Calu3 (cell line): Measurements from ENCODE around the gene INF2. TPM values are rescaled to one million over a fixed set of nuclear protein-coding genes. Genes with fewer than 3 reads are reported as not detected.

ENCODE experiments used
- BruUV-seq: library from RNA; stranded (reverse); fragments of 400-500 nt; replicated peaks from 2 replicates; lab custom pipeline; 2021; lab: Mats Ljungman, UMichigan
- CTCF ChIA-PET: fragments of 300-600 bp; sonication (Branson Sonifier 250); formaldehyde crosslinking; loops from one replicate; lab custom pipeline; 2022; ENCODE audit warnings: antibody characterized with exemption; lab: Charles Lee
- DNase-seq: peaks from one replicate; pipeline ENCODE4 v3.0.0; 2022
- H3K27ac Mint-ChIP-seq: one replicate; pipeline ENCODE4 v1.8.0; 2022; ENCODE audit warnings: mixed read lengths; ENCODE audit not compliant: unreplicated experiment
- H3K27me3 Mint-ChIP-seq: one replicate; pipeline ENCODE4 v1.8.0; 2022; ENCODE audit warnings: mixed read lengths; ENCODE audit not compliant: unreplicated experiment
- H3K36me3 Mint-ChIP-seq: one replicate; pipeline ENCODE4 v1.8.0; 2022; ENCODE audit warnings: mild to moderate bottlenecking, moderate library complexity, mixed read lengths; ENCODE audit not compliant: insufficient read depth, unreplicated experiment
- H3K4me1 Mint-ChIP-seq: one replicate; pipeline ENCODE4 v1.8.0; 2022; ENCODE audit warnings: mild to moderate bottlenecking, low read depth, mixed read lengths; ENCODE audit not compliant: unreplicated experiment
- H3K4me3 Mint-ChIP-seq: one replicate; pipeline ENCODE4 v1.8.0; 2022; ENCODE audit warnings: mild to moderate bottlenecking, low read depth, moderate library complexity, mixed read lengths; ENCODE audit not compliant: unreplicated experiment
- H3K9me3 Mint-ChIP-seq: one replicate; pipeline ENCODE4 v1.8.0; 2022; ENCODE audit warnings: low read depth, mixed read lengths; ENCODE audit not compliant: unreplicated experiment
- intact Hi-C: fragments of 100-400 bp; cut with micrococcal nuclease; formaldehyde crosslinking; loops from one replicate; pipeline ENCODE4 v1.10.0; 2022; ENCODE audit not compliant: unreplicated experiment
- total RNA-seq: library from RNA; stranded (reverse); gene quantifications from 2 replicates; pipeline ENCODE4 v1.2.3, GENCODE V29; 2022
- TF ChIP-seq, protein P1 (sequence below): fragments of 200-600 bp; IDR thresholded peaks from one replicate; pipeline ENCODE4 v1.8.0; 2022; ENCODE audit warnings: antibody characterized with exemption; ENCODE audit not compliant: unreplicated experiment

The INF2 gene
- total RNA-seq, 1 experiment from 2014 or later = 208 TPM

- peak overlapping the region; percentile 54 for H3K4me3 Mint-ChIP-seq
- CTCF ChIA-PET = interaction anchor here (0.6 to 1.7 kb wide), 3 partner anchors 28 to 1584 kb away, joined by 3 to 6 read pairs (median 5); partner anchors contain the start of gene SIVA1
- peaks cover 12% of the 10 kb centered on the region for H3K4me1 Mint-ChIP-seq
- peaks cover 57% of the 10 kb centered on the region for H3K36me3 Mint-ChIP-seq
- H3K27ac Mint-ChIP-seq = peak overlapping the region; percentile 83
- intact Hi-C loops = no loop called here
- TF ChIP-seq, protein P1, sequence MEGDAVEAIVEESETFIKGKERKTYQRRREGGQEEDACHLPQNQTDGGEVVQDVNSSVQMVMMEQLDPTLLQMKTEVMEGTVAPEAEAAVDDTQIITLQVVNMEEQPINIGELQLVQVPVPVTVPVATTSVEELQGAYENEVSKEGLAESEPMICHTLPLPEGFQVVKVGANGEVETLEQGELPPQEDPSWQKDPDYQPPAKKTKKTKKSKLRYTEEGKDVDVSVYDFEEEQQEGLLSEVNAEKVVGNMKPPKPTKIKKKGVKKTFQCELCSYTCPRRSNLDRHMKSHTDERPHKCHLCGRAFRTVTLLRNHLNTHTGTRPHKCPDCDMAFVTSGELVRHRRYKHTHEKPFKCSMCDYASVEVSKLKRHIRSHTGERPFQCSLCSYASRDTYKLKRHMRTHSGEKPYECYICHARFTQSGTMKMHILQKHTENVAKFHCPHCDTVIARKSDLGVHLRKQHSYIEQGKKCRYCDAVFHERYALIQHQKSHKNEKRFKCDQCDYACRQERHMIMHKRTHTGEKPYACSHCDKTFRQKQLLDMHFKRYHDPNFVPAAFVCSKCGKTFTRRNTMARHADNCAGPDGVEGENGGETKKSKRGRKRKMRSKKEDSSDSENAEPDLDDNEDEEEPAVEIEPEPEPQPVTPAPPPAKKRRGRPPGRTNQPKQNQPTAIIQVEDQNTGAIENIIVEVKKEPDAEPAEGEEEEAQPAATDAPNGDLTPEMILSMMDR = no peak
- H3K27me3 Mint-ChIP-seq = peaks cover 32% of the 10 kb centered on the region
- BruUV-seq = TSS peak; percentile 17
- peak; percentile 47 for DNase-seq
- no peaks in the 10 kb centered on the region for H3K9me3 Mint-ChIP-seq
Measured at GRCh38 chr14:104724407-104724980, 35.1 kb downstream of the INF2 start.

DNA sequence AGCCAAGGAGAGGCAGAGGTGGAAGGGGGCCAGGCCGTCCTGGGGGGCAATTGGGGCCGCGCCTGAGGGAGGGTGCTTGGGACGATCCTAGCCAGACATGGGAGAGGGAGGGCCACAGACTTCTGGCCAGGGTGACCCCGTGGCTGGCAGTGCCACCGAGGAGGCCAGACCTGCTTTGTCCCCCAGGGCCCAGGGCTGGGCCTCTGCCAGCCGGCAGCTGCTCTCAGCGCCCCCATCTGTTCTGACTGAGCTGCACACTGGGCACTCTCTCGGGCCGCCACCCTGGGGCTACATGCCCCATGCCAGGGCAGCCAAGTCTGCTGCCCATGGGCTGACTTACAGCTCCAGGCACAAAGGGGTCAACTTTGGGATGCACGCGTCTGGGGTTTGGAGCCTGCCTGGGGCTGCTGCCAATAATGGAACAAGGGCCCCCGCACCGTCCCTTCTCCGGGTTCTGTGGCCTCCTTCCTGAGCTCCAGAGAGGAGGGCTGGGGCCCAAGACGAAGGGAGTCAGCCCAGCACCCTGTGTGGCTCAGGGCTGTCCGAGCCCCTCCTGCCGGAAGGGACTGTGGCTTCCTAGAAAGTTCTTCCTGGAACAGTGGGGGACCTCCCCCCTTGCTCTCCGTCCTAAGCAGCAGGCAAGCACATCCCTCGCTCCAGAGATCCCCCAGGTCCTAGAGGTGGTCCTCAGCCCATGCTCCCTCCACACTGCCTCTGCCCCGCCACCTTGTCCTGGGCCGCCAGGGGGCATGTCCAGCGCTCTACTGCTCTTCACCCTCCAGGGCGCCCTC lies 35.8 kb downstream of the INF2 start:
- intact Hi-C loops = no loop called here
- DNase-seq = peak; percentile 71
- H3K4me1 Mint-ChIP-seq = peaks cover 12% of the 10 kb centered on the region
- H3K27ac Mint-ChIP-seq = peak overlapping the region; percentile 83
- H3K27me3 Mint-ChIP-seq = peaks cover 33% of the 10 kb centered on the region
- peak overlapping the region; percentile 54 for H3K4me3 Mint-ChIP-seq
- H3K36me3 Mint-ChIP-seq = peaks cover 50% of the 10 kb centered on the region
- no peaks in the 10 kb centered on the region for H3K9me3 Mint-ChIP-seq
- TF ChIP-seq, protein P1 = peak; percentile 25
- CTCF ChIA-PET = interaction anchor here (0.5 to 1.7 kb wide), 3 partner anchors 28 to 242 kb away, joined by 3 to 6 read pairs (median 5); partner anchors contain the start of gene SIVA1
- no TSS peak for BruUV-seq

- CTCF ChIA-PET = interaction anchor here (0.5 to 1.7 kb wide), 3 partner anchors 27 to 241 kb away, joined by 3 to 6 read pairs (median 5); partner anchors contain the start of gene SIVA1
- no peak for DNase-seq
- Mint-ChIP-seq H3K27ac (peak overlapping the region; percentile 83), H3K36me3 (peaks cover 50% of the 10 kb centered on the region), H3K27me3 (peaks cover 33% of the 10 kb centered on the region), H3K4me3 (peak overlapping the region; percentile 54), H3K9me3 (no peaks in the 10 kb centered on the region), H3K4me1 (peaks cover 12% of the 10 kb centered on the region)
- intact Hi-C loops = no loop called here
- BruUV-seq = no TSS peak
- TF ChIP-seq, protein P1 = peak; percentile 16
Measured at GRCh38 chr14:104725772-104726548, 36.5 kb downstream of the INF2 start.
